ENCODE measurements around the gene PAIP2.

DNA sequence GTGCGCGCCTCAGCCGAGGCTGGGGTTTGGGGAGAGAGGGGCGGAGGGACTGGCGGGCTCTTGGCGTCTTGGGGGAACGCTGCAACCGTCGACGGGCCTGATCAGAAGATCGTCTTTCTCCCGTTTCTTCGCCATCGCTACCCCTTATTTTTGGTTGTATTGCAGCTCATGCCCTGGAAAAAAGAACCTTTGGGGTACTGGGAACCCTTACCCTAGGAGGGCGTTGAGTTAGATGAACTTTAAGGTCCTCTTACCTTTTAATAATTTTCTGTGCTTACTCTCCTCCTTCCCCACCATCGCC is 719 bp downstream of the PAIP2 start:
- TF ChIP-seq CTCF (IDR thresholded peaks at IDR 0.05; ENCODE audit: low read depth, low read length) (no peak), POLR2A (IDR thresholded peaks at IDR 0.05; ENCODE audit: extremely low read depth, insufficient read length) (no peak)
